Memory B cell (primary cell): ENCODE data around the gene AP3B2.

Experiments used
- ATAC-seq: fragments of 150-1000 bp; cut with Tn5 transposase; 2 replicates; pipeline ENCODE4 v1.10.0; 2021; ENCODE audit warnings: low read depth, mild to moderate bottlenecking, moderate library complexity
- DNase-seq, 2 donors: peaks; one replicate each; pipeline ENCODE4 v3.0.0; 2022; ENCODE audit warnings: low spot score in 2 of 2
- H3K27ac Mint-ChIP-seq: one replicate; pipeline ENCODE4 v1.8.0; 2022; ENCODE audit warnings: mild to moderate bottlenecking, moderate library complexity, mixed read lengths
- H3K27me3 Mint-ChIP-seq: one replicate; pipeline ENCODE4 v1.8.0; 2022; ENCODE audit warnings: mixed read lengths
- H3K36me3 Mint-ChIP-seq: one replicate; pipeline ENCODE4 v1.8.0; 2022; ENCODE audit warnings: mild to moderate bottlenecking, mixed read lengths
- H3K4me1 Mint-ChIP-seq: one replicate; pipeline ENCODE4 v1.8.0; 2022; ENCODE audit warnings: mixed read lengths
- H3K4me3 Mint-ChIP-seq: one replicate; pipeline ENCODE4 v1.8.0; 2022; ENCODE audit warnings: mild to moderate bottlenecking, moderate library complexity, mixed read lengths
- H3K9me3 Mint-ChIP-seq: one replicate; pipeline ENCODE4 v1.8.0; 2022; ENCODE audit warnings: mixed read lengths

The AP3B2 gene

DNA sequence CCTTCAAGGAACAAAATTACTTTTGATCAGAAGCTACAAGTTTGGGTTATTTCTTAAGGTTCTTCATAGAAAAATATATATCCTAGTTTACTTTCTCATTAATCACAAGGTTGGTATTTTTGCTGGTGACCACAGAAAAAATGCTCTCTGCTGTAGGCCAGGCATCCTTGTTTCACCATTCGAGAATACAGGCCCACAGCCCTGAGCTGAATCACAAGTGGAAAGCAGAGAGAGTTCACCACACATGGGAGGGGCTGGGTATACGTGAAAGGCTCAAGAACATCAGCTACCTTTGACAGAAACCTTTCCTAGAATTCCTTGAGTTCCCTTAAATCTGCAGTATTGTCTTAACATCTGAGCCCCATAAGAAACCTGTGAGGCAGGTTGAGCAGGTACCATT is 85.7 kb downstream of the AP3B2 start:
- ATAC-seq = no peak
- Mint-ChIP-seq H3K4me3 (no peak overlapping the region), H3K27me3 (peaks cover 2% of the 10 kb centered on the region), H3K9me3 (no peaks in the 10 kb centered on the region), H3K27ac (no peak overlapping the region), H3K36me3 (no peaks in the 10 kb centered on the region), H3K4me1 (no peaks in the 10 kb centered on the region)
- no peak for DNase-seq

DNA sequence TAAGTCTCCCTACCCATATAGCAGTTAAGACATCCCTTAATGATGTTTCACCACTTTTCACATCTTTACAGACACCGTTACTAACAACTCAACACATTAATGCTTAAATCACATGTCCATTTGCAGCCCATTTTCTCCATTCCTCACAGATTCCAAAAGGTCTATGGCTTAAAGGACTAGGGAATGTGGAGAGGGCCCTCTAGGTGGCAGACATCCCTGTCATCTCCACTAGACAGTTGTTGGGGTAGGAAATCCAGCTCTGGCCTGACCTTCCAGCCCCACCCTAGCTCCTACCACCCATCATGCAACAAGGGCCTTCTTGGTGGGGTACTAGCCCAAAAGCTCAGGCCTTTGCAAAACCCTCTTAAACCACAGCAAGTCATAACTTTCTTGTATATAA is 87.7 kb downstream of the AP3B2 start:
- Mint-ChIP-seq H3K27me3 (peaks cover 2% of the 10 kb centered on the region), H3K27ac (no peak overlapping the region), H3K36me3 (no peaks in the 10 kb centered on the region), H3K9me3 (no peaks in the 10 kb centered on the region), H3K4me3 (no peak overlapping the region), H3K4me1 (no peaks in the 10 kb centered on the region)
- DNase-seq (no peak), ATAC-seq (no peak)

DNA sequence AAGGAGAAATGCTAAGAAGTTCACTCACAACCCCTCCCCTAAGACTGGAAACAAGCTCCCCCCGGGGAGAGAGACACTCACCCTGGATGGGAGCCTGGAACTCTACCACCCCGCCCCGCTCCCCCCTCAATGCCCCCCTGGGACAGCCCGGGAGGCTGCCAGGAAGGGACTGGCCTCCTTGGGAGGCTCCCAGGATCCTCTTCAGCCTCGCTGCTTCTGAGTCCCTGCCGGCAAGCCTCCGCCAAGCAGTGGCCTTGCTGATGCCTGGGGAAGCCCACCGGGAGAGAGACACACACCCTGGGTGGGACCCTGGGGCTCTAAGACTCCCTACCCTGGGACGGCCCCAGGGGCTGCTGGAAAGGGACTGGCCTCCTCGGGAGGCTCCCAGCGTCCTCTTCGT is 95.9 kb downstream of the AP3B2 start:
- Mint-ChIP-seq H3K27me3 (peaks cover 3% of the 10 kb centered on the region), H3K36me3 (no peaks in the 10 kb centered on the region), H3K27ac (no peak overlapping the region), H3K4me1 (no peaks in the 10 kb centered on the region), H3K9me3 (no peaks in the 10 kb centered on the region), H3K4me3 (no peak overlapping the region)
- ATAC-seq (no peak), DNase-seq (no peak)

DNA sequence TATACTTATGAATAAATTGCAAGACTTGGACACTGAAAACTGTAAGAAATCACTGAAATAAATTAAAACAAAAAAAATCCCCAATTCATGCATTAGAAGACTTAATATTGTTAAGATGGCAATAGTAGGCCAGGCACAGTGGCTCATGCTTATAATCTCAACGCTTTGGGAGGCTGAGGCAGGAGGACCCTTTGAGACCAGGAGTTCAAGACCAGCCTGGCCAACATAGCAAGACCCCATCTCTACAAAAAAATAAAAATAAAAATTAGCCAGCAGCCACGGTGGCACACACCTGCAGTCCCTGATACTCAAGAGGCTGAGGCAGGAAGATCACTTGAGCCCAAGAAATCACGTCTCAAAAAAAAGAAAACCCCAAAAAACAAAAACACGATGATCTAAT is 98.3 kb downstream of the AP3B2 start:
- ATAC-seq (no peak), DNase-seq (no peak)
- Mint-ChIP-seq H3K4me3 (no peak overlapping the region), H3K36me3 (no peaks in the 10 kb centered on the region), H3K27ac (no peak overlapping the region), H3K27me3 (peaks cover 3% of the 10 kb centered on the region), H3K9me3 (no peaks in the 10 kb centered on the region), H3K4me1 (no peaks in the 10 kb centered on the region)
